SK-N-SH treated with all-trans-retinoic acid at 6 μM for 48 hours (cell line): ENCODE measurements around the gene TBCK.

Experiments
- CREB5 ChIP-seq: fragments of 250-450 bp; sonication (Bioruptor Pico); IDR thresholded peaks from 2 replicates; pipeline ENCODE4 v1.5.1; 2020; ENCODE audit warnings: low read depth, mild to moderate bottlenecking, moderate library complexity
- CSRNP3 ChIP-seq: fragments of 250-450 bp; sonication (Bioruptor Pico); IDR thresholded peaks from 2 replicates; pipeline ENCODE4 v1.5.1; 2021; ENCODE audit warnings: mild to moderate bottlenecking, moderate library complexity
- ESRRG ChIP-seq: fragments of 250-450 bp; sonication (Bioruptor Pico); IDR thresholded peaks from 2 replicates; pipeline ENCODE4 v1.6.1; 2021; ENCODE audit warnings: mild to moderate bottlenecking
- PATZ1 ChIP-seq: fragments of 250-450 bp; sonication (Bioruptor Pico); IDR thresholded peaks from 2 replicates; pipeline ENCODE4 v1.8.0; 2020; ENCODE audit warnings: mild to moderate bottlenecking, moderate library complexity, borderline replicate concordance
- PPARA ChIP-seq: fragments of 250-450 bp; sonication (Bioruptor Pico); IDR thresholded peaks from 2 replicates; pipeline ENCODE4 v1.5.0; 2020; ENCODE audit warnings: mild to moderate bottlenecking, borderline replicate concordance
- SNAI2 ChIP-seq: fragments of 250-450 bp; sonication (Bioruptor Pico); IDR thresholded peaks from 2 replicates; pipeline ENCODE4 v1.5.0; 2020; ENCODE audit warnings: mild to moderate bottlenecking, moderate library complexity
- TCF4 ChIP-seq: fragments of 250-450 bp; sonication (Bioruptor Pico); IDR thresholded peaks from 2 replicates; pipeline ENCODE4 v1.8.0; 2021; ENCODE audit warnings: mild to moderate bottlenecking, moderate library complexity, borderline replicate concordance
- ZFP3 ChIP-seq: fragments of 250-450 bp; sonication (Bioruptor Pico); IDR thresholded peaks from 2 replicates; pipeline ENCODE4 v1.5.0; 2020; ENCODE audit warnings: mild to moderate bottlenecking, moderate library complexity
- ZNF8 ChIP-seq: fragments of 450-650 bp; formaldehyde crosslinking; IDR thresholded peaks from 2 replicates; pipeline ENCODE4 v1.5.0; 2020; ENCODE audit warnings: mild to moderate bottlenecking, moderate library complexity

- no peak for TF ChIP-seq SNAI2 (CRISPR knock-in tag)
- no peak for TF ChIP-seq CREB5 (CRISPR knock-in tag)
- no peak for TF ChIP-seq ZFP3
- TF ChIP-seq ZNF8 (CRISPR knock-in tag): no peak
- TF ChIP-seq PATZ1 (CRISPR knock-in tag): no peak
- no peak for TF ChIP-seq ESRRG (CRISPR knock-in tag)
- TF ChIP-seq TCF4 (CRISPR knock-in tag): no peak
- no peak for TF ChIP-seq CSRNP3 (CRISPR knock-in tag)
- TF ChIP-seq PPARA (CRISPR knock-in tag): no peak
Observed at GRCh38 chr4:106347167-106347566, 31.2 kb upstream of the TBCK start.
